Measurements from ENCODE around the gene HOATZ.

HOATZ gene

DNA sequence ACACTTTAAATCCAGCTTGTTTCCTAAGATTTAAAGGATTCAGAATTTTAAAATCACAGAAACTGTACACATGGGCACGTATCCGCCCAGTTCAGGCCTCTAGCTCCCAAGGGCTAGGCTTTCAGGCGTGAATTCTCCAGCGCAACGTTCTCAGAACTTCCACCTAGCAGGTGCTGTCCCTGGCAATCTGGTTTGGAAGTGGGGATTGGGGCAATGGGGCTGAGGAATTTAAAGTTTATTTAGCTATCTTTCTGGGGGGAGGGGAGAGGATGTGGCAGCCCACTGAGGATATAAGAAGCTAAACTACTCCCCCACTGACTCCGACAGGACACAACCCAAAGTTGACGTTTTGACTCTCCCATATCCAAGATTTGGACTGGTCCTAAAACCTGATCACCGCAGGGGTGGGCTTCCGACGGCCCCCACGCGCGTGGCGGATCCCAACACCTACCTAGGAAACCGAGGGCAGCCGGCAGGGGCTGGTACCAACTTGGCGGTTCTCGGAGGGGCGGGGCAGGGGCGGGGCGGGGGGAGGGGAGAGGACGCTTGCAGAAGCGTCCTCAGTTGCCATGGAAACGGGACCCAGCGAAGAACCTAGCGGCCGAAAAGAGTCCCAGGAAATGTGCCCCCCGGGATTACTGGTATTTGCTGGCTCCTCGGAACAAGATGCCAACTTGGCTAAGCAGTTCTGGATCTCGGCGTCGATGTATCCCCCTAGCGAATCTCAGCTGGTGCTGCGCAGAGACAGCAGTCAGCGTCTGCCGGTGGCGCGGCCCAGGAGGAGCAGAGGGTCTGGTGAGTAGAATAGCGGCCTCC lies at the start of gene HOATZ:
TSS of gene HOATZ (plus strand) at position 563 of the 816 bp plus-strand sequence. CDS start at position 570, 7 bp downstream.
- TF ChIP-seq, protein P1, sequence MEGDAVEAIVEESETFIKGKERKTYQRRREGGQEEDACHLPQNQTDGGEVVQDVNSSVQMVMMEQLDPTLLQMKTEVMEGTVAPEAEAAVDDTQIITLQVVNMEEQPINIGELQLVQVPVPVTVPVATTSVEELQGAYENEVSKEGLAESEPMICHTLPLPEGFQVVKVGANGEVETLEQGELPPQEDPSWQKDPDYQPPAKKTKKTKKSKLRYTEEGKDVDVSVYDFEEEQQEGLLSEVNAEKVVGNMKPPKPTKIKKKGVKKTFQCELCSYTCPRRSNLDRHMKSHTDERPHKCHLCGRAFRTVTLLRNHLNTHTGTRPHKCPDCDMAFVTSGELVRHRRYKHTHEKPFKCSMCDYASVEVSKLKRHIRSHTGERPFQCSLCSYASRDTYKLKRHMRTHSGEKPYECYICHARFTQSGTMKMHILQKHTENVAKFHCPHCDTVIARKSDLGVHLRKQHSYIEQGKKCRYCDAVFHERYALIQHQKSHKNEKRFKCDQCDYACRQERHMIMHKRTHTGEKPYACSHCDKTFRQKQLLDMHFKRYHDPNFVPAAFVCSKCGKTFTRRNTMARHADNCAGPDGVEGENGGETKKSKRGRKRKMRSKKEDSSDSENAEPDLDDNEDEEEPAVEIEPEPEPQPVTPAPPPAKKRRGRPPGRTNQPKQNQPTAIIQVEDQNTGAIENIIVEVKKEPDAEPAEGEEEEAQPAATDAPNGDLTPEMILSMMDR (IDR thresholded peaks at IDR 0.05; ENCODE audit: low read depth, low read length) = no peak
- no peak for DNase-seq (ENCODE audit: extremely low read depth, low read depth)

DNA sequence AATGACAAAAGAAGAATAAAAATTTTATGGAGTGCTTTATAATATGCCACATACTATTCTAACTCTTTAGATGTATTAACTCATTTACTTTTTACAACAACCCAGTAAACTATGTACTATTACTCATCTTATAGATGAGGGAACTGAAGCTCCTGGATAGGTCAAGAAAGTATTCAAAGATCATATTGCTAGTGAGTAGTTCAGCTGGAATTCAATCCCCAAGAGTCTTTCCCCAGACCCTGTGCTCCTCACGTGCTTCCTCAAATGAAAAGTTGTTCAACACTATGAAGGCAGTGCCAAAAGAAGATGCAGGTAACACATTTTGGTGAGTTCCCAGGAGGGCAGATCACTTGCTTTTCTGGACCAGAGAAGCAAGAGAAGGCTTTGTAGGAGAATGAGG lies 49.2 kb upstream of the HOATZ start:
- TF ChIP-seq, protein P1 (IDR thresholded peaks at IDR 0.05; ENCODE audit: low read depth, low read length) = no peak
- no peak for DNase-seq (ENCODE audit: extremely low read depth, low read depth)

DNA sequence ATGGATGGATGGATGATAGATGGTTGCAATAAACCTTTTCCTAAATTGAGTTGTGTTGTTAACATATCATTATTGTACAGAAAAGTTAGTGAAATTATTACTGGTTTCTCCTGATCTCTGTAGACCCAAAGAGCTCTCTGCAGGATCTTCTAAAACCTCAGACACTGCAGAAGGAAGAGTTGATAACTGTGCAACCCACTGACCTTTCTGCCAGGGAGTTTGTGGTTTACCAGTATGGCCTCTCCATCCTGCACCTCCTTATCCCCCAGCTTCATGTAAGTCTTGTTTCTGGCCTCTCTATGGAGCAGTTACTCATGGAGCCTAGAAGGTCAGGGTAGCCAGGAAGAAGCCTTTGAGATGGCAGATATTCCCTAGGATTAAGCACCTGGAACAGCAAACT lies 48.0 kb upstream of the HOATZ start:
- TF ChIP-seq, protein P1 (IDR thresholded peaks at IDR 0.05; ENCODE audit: low read depth, low read length) = no peak
- DNase-seq (ENCODE audit: extremely low read depth, low read depth) = no peak

DNA sequence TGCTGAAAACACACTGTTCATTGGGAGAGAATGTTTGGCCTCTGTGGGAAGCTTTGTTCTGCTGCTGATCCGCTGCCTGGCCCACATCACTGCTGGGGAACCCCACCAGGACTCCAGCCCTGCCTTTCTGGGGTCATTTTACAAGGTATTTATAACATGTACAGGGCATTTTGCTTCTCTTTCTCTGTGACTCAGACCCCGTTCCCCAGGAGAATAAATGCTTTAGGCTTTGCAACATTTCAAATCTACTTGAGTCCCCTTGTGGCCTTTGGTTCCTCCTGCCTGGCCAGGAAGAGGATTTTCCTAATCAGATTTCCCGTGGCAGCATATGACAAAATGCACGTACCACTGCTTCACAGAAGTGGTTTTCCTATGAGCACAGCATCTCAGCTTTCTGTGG lies 45.4 kb upstream of the HOATZ start:
- no peak for DNase-seq (ENCODE audit: extremely low read depth, low read depth)
- TF ChIP-seq, protein P1 (IDR thresholded peaks at IDR 0.05; ENCODE audit: low read depth, low read length) = no peak

DNA sequence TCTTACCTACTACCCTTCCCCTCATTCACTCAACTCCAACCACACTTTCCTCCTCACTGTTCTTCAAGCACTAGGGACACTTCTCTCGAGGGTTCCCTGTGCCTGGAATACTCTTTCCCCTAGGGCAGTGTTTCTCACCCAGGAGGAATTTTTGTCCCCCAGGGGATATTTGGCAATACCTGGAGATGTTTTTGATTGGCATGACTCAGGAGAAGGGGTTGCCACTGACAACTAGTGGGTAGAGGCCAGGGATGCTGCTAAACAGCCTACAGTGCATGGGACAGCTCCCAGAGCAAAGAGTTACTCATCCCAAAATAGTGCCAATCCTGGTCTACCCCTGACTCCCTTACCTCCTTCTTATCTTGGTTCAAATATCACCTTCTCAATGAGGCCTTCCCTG lies 42.4 kb upstream of the HOATZ start:
- TF ChIP-seq, protein P1 (IDR thresholded peaks at IDR 0.05; ENCODE audit: low read depth, low read length) = no peak
- DNase-seq (ENCODE audit: extremely low read depth, low read depth) = no peak

DNA sequence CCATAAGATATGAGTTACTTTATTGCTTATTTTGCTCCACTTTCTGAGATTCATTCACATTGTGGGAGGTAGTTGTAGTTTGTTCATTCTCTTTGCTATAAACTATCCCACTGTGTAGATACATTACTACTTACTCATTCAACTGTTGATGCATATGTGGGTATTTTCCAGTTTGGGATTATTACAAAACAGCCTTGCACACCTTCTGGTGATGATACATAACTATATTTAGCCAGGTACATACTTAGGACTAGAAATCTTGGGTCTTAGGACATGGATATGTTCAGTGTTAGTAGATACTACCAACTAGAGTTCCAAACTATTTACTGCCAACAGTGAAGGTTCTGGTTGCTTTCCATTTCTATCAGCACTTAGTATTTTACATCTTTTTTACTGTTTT lies 40.1 kb upstream of the HOATZ start:
- TF ChIP-seq, protein P1 (IDR thresholded peaks at IDR 0.05; ENCODE audit: low read depth, low read length) = no peak

DNA sequence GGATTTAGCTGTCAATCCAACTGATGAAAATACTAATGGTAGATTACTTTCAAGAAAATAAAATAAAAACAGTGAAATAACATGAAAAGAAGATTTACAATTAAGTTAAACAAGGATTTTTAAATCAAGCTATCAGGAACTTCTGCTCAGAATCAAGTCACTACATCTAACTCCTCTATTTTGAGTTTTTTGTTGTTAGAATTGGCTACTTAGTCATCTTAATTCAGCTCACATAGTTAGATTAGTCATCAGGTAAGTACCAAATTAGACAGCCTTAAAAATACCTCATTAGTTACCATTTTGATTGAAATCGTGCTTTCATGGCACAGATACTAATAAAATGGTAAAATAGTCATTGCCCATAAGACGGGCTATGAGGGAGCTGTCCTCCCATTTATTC lies 38.2 kb upstream of the HOATZ start:
- no peak for DNase-seq (ENCODE audit: extremely low read depth, low read depth)
- TF ChIP-seq, protein P1 (IDR thresholded peaks at IDR 0.05; ENCODE audit: low read depth, low read length) = no peak

More for the DNA sequence above, 40.1 kb upstream of the HOATZ start:
- no peak for DNase-seq (ENCODE audit: extremely low read depth, low read depth)

Measured in AG09319 (cell line).